Germinal center (tissue), 1 donor: ENCODE data around the gene POLN.
"Not testable (repeated sequence)": the region's sequence is repeated elsewhere in the genome, so short reads cannot be mapped to it uniquely, and the experiment has no call there.

Experiments
- DNase-seq: peaks from one replicate; pipeline ENCODE4 v3.0.0; 2012; ENCODE audit warnings: mixed read lengths, low spot score

The POLN gene

GRCh38 chr4:2163311-2163821, 78.6 kb downstream of the POLN start:
- no peak for DNase-seq

GRCh38 chr4:2161092-2161703, 80.7 kb downstream of the POLN start:
- DNase-seq, result not testable (repeated sequence)

- DNase-seq, result no peak
Measured at GRCh38 chr4:2159931-2160330, 82.0 kb downstream of the POLN start.

- DNase-seq, result no peak
Measured at GRCh38 chr4:2155246-2155645, 86.7 kb downstream of the POLN start.

GRCh38 chr4:2154215-2154740, 87.6 kb downstream of the POLN start:
- DNase-seq, result no peak

DNA sequence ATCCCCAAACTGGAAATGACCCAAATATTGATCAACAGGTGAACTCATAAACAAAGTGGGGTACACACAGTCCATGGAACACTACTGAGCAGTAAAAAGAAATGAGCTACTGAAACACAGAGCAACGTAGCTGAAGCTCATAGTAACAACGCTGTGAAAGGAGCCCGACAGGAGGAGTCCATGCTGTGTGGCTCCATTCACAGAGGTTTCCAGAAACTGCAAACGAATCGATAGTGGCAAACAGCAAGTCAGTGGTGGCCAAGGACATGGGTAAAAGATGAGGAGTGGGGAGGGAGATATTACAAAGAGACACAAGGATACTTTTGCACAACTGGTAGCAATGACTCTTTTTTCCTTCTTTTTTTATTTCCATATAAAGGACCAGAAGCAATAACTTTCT, 90.4 kb downstream of the POLN start:
- DNase-seq, result no peak

GRCh38 chr4:2150076-2150475, 91.8 kb downstream of the POLN start:
- DNase-seq, result no peak

DNA sequence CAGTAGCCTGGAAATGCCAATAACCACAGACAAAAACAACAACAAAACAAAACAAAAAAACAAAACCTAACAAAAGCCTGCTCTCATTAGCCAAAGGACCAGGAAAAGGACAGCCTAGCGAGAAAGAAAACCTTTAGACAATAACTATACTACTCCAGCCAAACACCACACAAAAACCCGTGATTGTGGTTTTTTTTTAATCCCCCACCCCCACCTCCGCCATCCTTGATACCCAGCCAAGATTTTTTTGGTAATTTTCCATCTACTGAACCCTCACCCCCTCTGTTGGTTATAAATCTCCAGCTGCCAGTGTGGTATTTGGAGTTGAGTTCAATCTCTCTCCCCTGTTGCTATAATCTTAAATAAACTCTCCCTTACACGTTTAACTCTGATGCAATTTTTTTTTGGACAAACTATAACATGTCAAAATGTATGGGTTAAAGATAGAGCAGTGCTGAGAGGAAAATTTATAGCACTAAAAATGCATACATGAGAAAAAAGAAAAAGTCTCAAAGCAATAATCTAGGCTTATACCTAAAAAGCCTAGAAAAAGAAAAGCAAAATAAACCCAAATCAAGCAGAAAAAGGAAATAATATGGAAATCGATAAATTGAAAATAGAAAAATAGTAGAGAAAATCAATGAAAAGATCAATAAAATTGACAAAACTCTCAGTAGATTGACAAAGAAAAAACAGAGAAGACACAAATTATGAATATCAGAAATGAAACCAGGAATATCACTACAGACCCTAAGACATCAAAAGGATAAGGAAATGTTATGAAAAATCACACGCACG, 99.1 kb downstream of the POLN start:
- DNase-seq, result no peak

DNA sequence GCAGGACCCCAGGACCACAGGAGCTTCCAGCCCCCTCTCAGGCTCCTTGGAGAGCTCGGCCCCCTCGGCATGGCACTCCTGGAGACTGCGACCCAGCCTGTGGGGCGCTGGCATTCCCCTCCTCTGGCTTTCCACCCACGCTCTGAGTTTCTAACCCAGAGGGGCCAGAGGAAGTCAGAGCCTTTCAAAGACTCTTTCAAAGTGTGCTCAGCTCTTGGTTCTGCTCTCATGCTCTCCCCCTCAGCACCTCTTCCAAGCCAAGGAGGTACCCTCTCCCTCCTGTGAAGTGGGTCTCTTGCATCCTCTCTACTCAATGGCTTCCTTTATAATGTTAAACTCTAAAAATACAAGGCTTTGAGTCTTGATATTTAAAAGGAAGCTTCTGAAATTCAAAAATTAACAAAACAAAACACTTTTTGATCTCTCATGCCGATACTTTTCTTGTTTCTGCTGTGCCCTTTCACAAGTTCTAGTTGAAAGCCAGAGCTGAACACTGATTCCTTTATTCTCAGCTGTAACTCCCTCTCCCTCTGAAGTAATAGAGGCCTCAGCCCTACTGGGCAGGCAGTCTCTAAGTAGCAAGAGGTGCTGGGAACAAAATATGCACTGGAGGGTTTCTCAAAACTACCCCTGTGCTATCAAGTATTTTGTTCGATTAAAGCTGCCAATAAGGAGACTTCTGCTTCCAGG, 100.0 kb downstream of the POLN start:
- no peak for DNase-seq

DNA sequence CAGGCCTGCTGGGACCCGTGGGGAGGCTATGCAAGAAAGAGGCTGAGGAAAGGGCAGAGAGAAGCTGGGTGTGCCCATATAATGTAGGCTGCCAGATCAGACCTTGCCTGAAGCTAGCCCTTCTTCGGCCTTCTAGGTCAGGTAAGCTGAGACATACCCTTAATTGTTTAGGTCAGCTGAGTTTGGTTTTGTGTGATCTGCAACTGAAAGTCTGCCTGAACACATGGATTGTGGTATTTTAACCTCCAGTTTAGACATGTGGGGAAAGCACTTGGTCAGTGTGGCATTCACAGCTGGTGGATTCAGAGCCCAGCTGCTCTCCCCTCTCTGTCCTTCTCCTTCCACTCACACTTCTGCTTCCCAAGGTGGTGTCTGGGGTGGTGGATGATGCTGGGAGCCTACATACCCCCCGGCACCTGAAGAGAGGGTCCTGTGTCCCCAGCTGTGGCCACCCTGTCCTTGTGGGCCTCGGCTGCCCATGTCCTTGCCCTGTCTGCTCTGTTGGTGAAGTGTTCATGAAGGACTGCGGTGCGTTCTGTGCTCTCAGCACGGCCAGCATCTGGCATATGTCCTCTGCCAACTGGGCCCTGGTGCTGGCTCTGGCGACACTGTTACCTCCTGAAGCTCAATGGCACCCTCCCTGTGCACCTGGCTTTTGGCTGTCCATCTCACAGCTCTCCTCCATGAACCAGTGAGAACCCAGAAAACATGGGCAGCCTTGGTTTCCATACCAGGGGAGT, 100.7 kb downstream of the POLN start:
- no peak for DNase-seq

GRCh38 chr4:2138846-2139500, 102.9 kb downstream of the POLN start:
- DNase-seq, result no peak

DNA sequence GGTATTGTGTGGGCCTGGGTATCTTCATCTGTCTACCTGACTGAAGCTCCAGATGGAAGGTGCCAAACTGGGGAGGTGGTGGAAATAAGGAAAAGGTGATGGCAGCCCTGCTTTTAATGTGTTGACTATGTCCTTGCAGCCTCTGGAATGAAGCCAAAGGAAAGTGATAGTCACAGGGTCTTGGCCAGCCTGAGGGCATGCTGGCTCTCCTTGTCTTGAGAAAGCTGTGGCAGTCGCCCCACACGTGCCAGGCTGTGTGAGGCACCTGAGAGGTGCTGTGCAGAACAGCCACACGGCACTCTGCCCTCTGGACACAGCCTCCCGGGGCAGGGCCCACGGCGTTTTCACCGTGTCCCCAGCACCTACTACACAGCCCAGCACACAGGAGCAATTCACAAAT, 105.2 kb downstream of the POLN start:
- DNase-seq, result no peak

- no peak for DNase-seq
Measured at GRCh38 chr4:2135083-2135482, 106.8 kb downstream of the POLN start.

DNA sequence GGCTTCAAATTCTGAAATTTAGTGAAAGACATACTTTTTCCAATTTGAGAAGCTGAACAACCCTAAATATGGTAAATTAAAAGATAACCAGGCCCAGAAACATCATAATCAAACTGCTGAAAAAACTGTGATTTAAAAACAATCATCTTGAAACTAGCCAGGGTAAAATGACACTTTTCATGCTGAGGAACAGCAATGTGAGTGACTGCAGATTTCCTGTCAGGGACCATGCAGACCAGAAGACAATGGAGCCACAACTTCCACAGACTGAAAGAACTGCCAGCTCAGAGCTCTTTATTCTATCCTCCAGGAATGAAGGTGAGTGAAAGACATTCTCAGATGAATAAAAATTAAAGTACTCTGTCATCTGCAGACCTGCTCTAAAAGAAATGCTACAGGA, 109.5 kb downstream of the POLN start:
- no peak for DNase-seq

DNA sequence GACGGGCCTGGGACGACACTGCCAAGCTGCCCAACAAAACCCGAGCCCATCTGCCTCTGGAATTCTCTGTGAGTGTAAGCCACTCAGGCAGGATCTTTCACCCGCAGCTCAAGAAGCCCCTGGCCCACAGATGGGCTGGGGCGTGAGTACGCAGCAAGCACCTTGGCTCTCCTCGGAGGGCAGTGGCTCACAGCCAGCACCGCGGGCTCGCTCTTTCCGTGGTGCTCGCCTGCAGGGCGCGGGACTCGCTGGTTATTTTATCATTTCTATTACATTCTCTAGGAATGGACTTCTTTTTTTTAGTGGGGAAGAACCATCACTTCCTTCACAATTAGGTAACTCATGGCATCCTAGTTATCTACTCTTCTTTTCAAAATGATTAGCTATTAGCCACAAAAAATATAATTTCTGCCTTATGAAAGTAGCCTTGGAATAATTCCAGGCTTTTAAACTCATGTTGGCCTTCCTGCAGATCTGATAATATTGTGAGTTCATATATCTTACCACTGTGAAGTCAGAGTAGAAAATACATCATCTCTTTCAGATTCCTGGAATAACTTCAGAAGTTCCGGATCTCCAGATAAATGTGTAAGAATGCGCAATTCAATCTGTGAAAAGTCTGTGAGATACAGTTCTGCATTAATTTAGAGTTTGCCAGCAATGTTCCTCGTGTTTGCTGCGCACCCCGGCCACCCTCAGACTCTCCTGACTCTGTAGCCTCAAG, 114.2 kb downstream of the POLN start:
- no peak for DNase-seq

- no peak for DNase-seq
Measured at GRCh38 chr4:2126309-2127043, 115.4 kb downstream of the POLN start.

GRCh38 chr4:2125831-2126230, 116.1 kb downstream of the POLN start:
- DNase-seq, result no peak

DNA sequence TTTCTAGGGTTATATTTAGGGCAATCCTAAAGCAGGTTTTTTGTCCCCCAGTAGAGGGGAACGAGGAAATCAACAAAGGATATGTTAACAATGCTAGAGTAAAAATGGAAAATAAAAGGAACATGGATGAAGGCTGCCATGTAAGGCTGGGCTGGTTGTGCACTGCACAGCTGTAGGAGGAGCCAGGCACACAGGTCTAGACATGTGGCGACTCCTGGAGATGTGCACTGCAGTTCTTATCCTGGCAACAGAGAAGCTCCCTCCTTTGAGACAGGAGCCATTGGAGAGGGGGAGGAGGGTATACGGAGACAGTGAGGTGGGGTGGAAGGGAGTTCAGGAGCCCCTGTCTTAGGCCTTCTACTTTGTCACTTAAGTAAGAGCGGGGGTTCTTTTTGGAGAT, 116.9 kb downstream of the POLN start:
- no peak for DNase-seq

- no peak for DNase-seq
Measured at GRCh38 chr4:2116687-2117400, 125.1 kb downstream of the POLN start.
